WTC11 (cell line): ENCODE results near the gene LRSAM1. TPM values are rescaled to one million over a fixed set of nuclear protein-coding genes. Genes with fewer than 3 reads are reported as not detected.

Experiments
- ATAC-seq: fragments of 200-7000 bp; cut with Tn5 transposase; 2 replicates; pipeline ENCODE4 v1.10.0; 2021; ENCODE audit warnings: mild to moderate bottlenecking, moderate library complexity
- CTCF ChIA-PET: fragments of 300-600 bp; sonication (Branson Sonifier 250); formaldehyde crosslinking; loops from one replicate; lab custom pipeline; 2021; ENCODE audit warnings: antibody characterized with exemption; lab: Charles Lee
- POLR2A ChIA-PET: fragments of 350-600 bp; sonication (Branson Sonifier 250); formaldehyde crosslinking; loops from one replicate; lab custom pipeline; 2021; ENCODE audit warnings: antibody characterized with exemption; lab: Charles Lee
- DNase-seq: peaks from one replicate; pipeline ENCODE4 v3.0.0; 2021; ENCODE audit warnings: low spot score
- H3K27ac Mint-ChIP-seq: 2 replicates; pipeline ENCODE4 v1.8.0; 2021; ENCODE audit warnings: mixed read lengths
- H3K27me3 Mint-ChIP-seq: 2 replicates; pipeline ENCODE4 v1.8.0; 2021; ENCODE audit warnings: low read depth, mild to moderate bottlenecking, moderate library complexity, mixed read lengths
- H3K36me3 Mint-ChIP-seq: 2 replicates; pipeline ENCODE4 v1.8.0; 2021; ENCODE audit warnings: mixed read lengths
- H3K4me1 Mint-ChIP-seq: 2 replicates; pipeline ENCODE4 v1.8.0; 2022; ENCODE audit warnings: mixed read lengths
- H3K4me3 Mint-ChIP-seq: 2 replicates; pipeline ENCODE4 v1.8.0; 2021; ENCODE audit warnings: mild to moderate bottlenecking, moderate library complexity, mixed read lengths
- H3K9me3 Mint-ChIP-seq: 2 replicates; pipeline ENCODE4 v1.8.0; 2021; ENCODE audit warnings: mixed read lengths
- GABPB1 ChIP-seq: sonication (generic); formaldehyde crosslinking; IDR thresholded peaks from 2 replicates; pipeline ENCODE4 v1.8.1; 2023; ENCODE audit warnings: mild to moderate bottlenecking, missing genetic modification reagents
- GRHL2 ChIP-seq: fragments of 250-450 bp; sonication (Bioruptor Pico); IDR thresholded peaks from 2 replicates; pipeline ENCODE4 v1.8.0; 2022; ENCODE audit warnings: mild to moderate bottlenecking, moderate library complexity; ENCODE audit not compliant: insufficient replicate concordance, severe bottlenecking
- NFATC4 ChIP-seq: fragments of 250-450 bp; sonication (Bioruptor Pico); IDR thresholded peaks from 2 replicates; pipeline ENCODE4 v1.9.0; 2021; ENCODE audit warnings: mild to moderate bottlenecking
- RELA ChIP-seq: sonication (generic); formaldehyde crosslinking; IDR thresholded peaks from 2 replicates; pipeline ENCODE4 v1.8.1; 2022; ENCODE audit warnings: missing genetic modification reagents, mild to moderate bottlenecking, borderline replicate concordance
- SMAD3 ChIP-seq: sonication (generic); formaldehyde crosslinking; IDR thresholded peaks from 2 replicates; pipeline ENCODE4 v1.8.0; 2022; ENCODE audit warnings: missing genetic modification reagents, mild to moderate bottlenecking, borderline replicate concordance
- ZNF138 ChIP-seq: sonication (generic); formaldehyde crosslinking; conservative IDR thresholded peaks from 2 replicates; pipeline ENCODE4 v1.8.1; 2022; ENCODE audit warnings: mild to moderate bottlenecking, moderate library complexity, missing genetic modification reagents
- total RNA-seq: library from RNA; stranded (reverse); gene quantifications from 3 replicates; pipeline ENCODE4 v1.2.3, GENCODE V29; 2021
- TF ChIP-seq, protein P1 (sequence below): sonication (generic); formaldehyde crosslinking; IDR thresholded peaks from 2 replicates; pipeline ENCODE4 v1.8.0; 2023; ENCODE audit warnings: mild to moderate bottlenecking, missing genetic modification reagents
- TF ChIP-seq, protein P2 (sequence below): sonication (generic); formaldehyde crosslinking; IDR thresholded peaks from 2 replicates; pipeline ENCODE4 v1.8.1; 2023; ENCODE audit warnings: mild to moderate bottlenecking, moderate library complexity, missing genetic modification reagents
- TF ChIP-seq, protein P3 (sequence below): fragments of 250-450 bp; sonication (Bioruptor Pico); IDR thresholded peaks from 2 replicates; pipeline ENCODE4 v1.9.0; 2021; ENCODE audit warnings: mild to moderate bottlenecking, borderline replicate concordance
- TF ChIP-seq, protein P4 (sequence below): sonication (generic); formaldehyde crosslinking; conservative IDR thresholded peaks from 2 replicates; pipeline ENCODE4 v1.8.1; 2023; ENCODE audit warnings: mild to moderate bottlenecking, low read depth, missing genetic modification reagents, moderate library complexity
- TF ChIP-seq, protein P5 (sequence below): sonication (generic); formaldehyde crosslinking; IDR thresholded peaks from 2 replicates; pipeline ENCODE4 v1.8.1; 2023; ENCODE audit warnings: mild to moderate bottlenecking, missing genetic modification reagents
- TF ChIP-seq, protein P6 (sequence below): sonication (generic); formaldehyde crosslinking; IDR thresholded peaks from 2 replicates; pipeline ENCODE4 v1.8.1; 2023; ENCODE audit warnings: mild to moderate bottlenecking, missing genetic modification reagents, borderline replicate concordance

The LRSAM1 gene
- total RNA-seq, 1 experiment from 2014 or later: 32.4 TPM

DNA sequence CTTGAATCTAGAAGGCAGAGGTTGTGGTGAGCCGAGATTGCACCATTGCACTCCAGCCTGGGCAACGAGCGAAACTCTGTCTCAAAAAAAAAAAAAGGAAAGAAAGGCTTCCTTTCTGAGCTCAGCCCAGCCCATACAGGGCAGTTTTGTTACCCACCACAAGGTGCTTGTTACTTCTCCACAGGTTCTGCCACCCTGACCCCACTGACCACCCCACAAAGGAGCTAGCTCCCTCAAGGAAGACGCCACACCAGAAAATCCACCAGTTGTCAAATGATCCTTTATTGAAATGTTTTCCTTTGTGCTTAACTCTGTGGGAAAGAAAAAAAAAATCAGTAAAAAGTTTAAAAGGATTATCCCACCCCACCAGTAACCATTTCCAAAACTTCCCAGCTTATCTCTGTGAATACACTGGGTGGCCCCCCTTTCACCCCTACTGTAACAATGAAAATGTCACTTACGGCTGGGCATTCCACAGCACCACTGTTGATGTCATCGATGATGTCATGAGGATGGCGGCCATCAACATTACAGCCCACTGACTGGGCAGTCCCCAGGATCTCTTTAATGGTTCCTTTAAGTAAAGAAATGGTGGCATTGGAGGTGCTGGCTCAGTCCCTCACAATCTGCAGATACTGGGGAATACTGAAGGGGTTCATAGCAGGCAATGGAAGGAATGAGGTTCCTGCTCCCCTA is 3.7 kb upstream of the LRSAM1 start:
- H3K36me3 Mint-ChIP-seq: peaks cover 80% of the 10 kb centered on the region
- POLR2A ChIA-PET: no interaction called here
- TF ChIP-seq, protein P1, sequence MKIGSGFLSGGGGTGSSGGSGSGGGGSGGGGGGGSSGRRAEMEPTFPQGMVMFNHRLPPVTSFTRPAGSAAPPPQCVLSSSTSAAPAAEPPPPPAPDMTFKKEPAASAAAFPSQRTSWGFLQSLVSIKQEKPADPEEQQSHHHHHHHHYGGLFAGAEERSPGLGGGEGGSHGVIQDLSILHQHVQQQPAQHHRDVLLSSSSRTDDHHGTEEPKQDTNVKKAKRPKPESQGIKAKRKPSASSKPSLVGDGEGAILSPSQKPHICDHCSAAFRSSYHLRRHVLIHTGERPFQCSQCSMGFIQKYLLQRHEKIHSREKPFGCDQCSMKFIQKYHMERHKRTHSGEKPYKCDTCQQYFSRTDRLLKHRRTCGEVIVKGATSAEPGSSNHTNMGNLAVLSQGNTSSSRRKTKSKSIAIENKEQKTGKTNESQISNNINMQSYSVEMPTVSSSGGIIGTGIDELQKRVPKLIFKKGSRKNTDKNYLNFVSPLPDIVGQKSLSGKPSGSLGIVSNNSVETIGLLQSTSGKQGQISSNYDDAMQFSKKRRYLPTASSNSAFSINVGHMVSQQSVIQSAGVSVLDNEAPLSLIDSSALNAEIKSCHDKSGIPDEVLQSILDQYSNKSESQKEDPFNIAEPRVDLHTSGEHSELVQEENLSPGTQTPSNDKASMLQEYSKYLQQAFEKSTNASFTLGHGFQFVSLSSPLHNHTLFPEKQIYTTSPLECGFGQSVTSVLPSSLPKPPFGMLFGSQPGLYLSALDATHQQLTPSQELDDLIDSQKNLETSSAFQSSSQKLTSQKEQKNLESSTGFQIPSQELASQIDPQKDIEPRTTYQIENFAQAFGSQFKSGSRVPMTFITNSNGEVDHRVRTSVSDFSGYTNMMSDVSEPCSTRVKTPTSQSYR (CRISPR knock-in tag): 0 out of 2 replicates have a peak, but pooled peaks have one; percentile 21
- TF ChIP-seq, protein P2, sequence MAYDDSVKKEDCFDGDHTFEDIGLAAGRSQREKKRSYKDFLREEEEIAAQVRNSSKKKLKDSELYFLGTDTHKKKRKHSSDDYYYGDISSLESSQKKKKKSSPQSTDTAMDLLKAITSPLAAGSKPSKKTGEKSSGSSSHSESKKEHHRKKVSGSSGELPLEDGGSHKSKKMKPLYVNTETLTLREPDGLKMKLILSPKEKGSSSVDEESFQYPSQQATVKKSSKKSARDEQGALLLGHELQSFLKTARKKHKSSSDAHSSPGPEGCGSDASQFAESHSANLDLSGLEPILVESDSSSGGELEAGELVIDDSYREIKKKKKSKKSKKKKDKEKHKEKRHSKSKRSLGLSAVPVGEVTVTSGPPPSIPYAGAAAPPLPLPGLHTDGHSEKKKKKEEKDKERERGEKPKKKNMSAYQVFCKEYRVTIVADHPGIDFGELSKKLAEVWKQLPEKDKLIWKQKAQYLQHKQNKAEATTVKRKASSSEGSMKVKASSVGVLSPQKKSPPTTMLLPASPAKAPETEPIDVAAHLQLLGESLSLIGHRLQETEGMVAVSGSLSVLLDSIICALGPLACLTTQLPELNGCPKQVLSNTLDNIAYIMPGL (CRISPR knock-in tag): 0 out of 2 replicates have a peak, but pooled peaks have one; percentile 5
- TF ChIP-seq GRHL2 (CRISPR knock-in tag) (no peak), RELA (CRISPR knock-in tag) (no peak), SMAD3 (CRISPR knock-in tag) (peak; percentile 46; the same call in 1 of the 2 replicates)
- TF ChIP-seq, protein P3, sequence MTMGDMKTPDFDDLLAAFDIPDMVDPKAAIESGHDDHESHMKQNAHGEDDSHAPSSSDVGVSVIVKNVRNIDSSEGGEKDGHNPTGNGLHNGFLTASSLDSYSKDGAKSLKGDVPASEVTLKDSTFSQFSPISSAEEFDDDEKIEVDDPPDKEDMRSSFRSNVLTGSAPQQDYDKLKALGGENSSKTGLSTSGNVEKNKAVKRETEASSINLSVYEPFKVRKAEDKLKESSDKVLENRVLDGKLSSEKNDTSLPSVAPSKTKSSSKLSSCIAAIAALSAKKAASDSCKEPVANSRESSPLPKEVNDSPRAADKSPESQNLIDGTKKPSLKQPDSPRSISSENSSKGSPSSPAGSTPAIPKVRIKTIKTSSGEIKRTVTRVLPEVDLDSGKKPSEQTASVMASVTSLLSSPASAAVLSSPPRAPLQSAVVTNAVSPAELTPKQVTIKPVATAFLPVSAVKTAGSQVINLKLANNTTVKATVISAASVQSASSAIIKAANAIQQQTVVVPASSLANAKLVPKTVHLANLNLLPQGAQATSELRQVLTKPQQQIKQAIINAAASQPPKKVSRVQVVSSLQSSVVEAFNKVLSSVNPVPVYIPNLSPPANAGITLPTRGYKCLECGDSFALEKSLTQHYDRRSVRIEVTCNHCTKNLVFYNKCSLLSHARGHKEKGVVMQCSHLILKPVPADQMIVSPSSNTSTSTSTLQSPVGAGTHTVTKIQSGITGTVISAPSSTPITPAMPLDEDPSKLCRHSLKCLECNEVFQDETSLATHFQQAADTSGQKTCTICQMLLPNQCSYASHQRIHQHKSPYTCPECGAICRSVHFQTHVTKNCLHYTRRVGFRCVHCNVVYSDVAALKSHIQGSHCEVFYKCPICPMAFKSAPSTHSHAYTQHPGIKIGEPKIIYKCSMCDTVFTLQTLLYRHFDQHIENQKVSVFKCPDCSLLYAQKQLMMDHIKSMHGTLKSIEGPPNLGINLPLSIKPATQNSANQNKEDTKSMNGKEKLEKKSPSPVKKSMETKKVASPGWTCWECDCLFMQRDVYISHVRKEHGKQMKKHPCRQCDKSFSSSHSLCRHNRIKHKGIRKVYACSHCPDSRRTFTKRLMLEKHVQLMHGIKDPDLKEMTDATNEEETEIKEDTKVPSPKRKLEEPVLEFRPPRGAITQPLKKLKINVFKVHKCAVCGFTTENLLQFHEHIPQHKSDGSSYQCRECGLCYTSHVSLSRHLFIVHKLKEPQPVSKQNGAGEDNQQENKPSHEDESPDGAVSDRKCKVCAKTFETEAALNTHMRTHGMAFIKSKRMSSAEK: peak; percentile 67; the same call in 1 of the 2 replicates
- peak overlapping the region; percentile 97 for H3K4me3 Mint-ChIP-seq
- no peaks in the 10 kb centered on the region for H3K27me3 Mint-ChIP-seq
- peak overlapping the region; percentile 99 for H3K27ac Mint-ChIP-seq
- no peak for DNase-seq
- CTCF ChIA-PET: interaction anchor here (0.5 to 1.7 kb wide), 4 partner anchors 10 to 670 kb away, joined by 3 to 4 read pairs (median 4); partner anchors contain the start of gene SLC2A8
- peaks cover 32% of the 10 kb centered on the region for H3K4me1 Mint-ChIP-seq
- H3K9me3 Mint-ChIP-seq: no peaks in the 10 kb centered on the region
- no peak for ATAC-seq

DNA sequence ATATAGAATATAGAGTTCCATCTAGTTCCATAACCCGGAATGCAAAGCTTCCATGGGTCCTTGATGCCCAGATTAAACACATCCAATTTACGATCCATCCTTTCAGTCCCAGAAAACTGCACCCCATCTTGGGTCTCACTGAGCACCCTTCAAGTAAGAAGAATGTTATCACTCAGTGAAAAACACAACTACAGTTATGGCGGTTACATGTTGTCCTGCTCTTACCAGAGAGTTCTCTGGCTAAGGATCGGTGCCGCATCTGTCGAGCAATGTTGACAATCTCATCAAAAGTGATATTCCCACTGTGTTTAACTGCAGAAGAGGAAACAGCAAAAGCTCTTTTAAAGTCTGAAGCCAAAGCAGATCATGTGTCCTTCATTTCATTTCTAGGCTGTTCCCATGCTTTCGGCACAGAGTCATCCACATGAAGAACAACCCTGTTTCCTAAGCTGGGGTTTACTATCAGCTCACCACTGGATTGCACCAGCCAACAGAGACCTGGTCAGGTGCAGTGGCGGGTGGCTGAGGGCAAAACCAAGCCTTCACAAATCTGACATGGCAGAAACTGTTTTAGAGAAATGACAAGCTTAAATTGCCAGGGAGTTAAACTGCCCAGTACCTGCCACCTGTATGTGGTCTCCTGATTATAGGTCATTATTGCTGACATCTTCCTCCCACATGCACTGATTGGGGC is 3.1 kb upstream of the LRSAM1 start:
- Mint-ChIP-seq H3K27ac (peak overlapping the region; percentile 99), H3K27me3 (no peaks in the 10 kb centered on the region), H3K4me1 (peaks cover 34% of the 10 kb centered on the region), H3K4me3 (peak overlapping the region; percentile 97), H3K36me3 (peaks cover 75% of the 10 kb centered on the region), H3K9me3 (no peaks in the 10 kb centered on the region)
- ChIA-PET POLR2A (no interaction called here), CTCF (no interaction called here)
- DNase-seq: no peak
- ATAC-seq: no peak
- TF ChIP-seq, protein P4, sequence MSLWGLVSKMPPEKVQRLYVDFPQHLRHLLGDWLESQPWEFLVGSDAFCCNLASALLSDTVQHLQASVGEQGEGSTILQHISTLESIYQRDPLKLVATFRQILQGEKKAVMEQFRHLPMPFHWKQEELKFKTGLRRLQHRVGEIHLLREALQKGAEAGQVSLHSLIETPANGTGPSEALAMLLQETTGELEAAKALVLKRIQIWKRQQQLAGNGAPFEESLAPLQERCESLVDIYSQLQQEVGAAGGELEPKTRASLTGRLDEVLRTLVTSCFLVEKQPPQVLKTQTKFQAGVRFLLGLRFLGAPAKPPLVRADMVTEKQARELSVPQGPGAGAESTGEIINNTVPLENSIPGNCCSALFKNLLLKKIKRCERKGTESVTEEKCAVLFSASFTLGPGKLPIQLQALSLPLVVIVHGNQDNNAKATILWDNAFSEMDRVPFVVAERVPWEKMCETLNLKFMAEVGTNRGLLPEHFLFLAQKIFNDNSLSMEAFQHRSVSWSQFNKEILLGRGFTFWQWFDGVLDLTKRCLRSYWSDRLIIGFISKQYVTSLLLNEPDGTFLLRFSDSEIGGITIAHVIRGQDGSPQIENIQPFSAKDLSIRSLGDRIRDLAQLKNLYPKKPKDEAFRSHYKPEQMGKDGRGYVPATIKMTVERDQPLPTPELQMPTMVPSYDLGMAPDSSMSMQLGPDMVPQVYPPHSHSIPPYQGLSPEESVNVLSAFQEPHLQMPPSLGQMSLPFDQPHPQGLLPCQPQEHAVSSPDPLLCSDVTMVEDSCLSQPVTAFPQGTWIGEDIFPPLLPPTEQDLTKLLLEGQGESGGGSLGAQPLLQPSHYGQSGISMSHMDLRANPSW (CRISPR knock-in tag): no peak
- TF ChIP-seq ZNF138 (CRISPR knock-in tag) (no peak), NFATC4 (CRISPR knock-in tag) (no peak), GABPB1 (CRISPR knock-in tag) (no peak)
- TF ChIP-seq, protein P5, sequence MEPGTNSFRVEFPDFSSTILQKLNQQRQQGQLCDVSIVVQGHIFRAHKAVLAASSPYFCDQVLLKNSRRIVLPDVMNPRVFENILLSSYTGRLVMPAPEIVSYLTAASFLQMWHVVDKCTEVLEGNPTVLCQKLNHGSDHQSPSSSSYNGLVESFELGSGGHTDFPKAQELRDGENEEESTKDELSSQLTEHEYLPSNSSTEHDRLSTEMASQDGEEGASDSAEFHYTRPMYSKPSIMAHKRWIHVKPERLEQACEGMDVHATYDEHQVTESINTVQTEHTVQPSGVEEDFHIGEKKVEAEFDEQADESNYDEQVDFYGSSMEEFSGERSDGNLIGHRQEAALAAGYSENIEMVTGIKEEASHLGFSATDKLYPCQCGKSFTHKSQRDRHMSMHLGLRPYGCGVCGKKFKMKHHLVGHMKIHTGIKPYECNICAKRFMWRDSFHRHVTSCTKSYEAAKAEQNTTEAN (CRISPR knock-in tag): no peak
- TF ChIP-seq, protein P6, sequence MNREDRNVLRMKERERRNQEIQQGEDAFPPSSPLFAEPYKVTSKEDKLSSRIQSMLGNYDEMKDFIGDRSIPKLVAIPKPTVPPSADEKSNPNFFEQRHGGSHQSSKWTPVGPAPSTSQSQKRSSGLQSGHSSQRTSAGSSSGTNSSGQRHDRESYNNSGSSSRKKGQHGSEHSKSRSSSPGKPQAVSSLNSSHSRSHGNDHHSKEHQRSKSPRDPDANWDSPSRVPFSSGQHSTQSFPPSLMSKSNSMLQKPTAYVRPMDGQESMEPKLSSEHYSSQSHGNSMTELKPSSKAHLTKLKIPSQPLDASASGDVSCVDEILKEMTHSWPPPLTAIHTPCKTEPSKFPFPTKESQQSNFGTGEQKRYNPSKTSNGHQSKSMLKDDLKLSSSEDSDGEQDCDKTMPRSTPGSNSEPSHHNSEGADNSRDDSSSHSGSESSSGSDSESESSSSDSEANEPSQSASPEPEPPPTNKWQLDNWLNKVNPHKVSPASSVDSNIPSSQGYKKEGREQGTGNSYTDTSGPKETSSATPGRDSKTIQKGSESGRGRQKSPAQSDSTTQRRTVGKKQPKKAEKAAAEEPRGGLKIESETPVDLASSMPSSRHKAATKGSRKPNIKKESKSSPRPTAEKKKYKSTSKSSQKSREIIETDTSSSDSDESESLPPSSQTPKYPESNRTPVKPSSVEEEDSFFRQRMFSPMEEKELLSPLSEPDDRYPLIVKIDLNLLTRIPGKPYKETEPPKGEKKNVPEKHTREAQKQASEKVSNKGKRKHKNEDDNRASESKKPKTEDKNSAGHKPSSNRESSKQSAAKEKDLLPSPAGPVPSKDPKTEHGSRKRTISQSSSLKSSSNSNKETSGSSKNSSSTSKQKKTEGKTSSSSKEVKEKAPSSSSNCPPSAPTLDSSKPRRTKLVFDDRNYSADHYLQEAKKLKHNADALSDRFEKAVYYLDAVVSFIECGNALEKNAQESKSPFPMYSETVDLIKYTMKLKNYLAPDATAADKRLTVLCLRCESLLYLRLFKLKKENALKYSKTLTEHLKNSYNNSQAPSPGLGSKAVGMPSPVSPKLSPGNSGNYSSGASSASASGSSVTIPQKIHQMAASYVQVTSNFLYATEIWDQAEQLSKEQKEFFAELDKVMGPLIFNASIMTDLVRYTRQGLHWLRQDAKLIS (CRISPR knock-in tag): no peak
